NCI-H1105 treated with DMSO at 0.1 percent for 48 hours (cell line): ENCODE results near the gene GSTT4.
"Not testable (repeated sequence)": the region's sequence is repeated elsewhere in the genome, so short reads cannot be mapped to it uniquely, and the experiment has no call there.

Experiments used
- DNase-seq: peaks from one replicate; lab custom pipeline; 2025; lab: John Stamatoyannopoulos, UW

GSTT4 gene

DNA sequence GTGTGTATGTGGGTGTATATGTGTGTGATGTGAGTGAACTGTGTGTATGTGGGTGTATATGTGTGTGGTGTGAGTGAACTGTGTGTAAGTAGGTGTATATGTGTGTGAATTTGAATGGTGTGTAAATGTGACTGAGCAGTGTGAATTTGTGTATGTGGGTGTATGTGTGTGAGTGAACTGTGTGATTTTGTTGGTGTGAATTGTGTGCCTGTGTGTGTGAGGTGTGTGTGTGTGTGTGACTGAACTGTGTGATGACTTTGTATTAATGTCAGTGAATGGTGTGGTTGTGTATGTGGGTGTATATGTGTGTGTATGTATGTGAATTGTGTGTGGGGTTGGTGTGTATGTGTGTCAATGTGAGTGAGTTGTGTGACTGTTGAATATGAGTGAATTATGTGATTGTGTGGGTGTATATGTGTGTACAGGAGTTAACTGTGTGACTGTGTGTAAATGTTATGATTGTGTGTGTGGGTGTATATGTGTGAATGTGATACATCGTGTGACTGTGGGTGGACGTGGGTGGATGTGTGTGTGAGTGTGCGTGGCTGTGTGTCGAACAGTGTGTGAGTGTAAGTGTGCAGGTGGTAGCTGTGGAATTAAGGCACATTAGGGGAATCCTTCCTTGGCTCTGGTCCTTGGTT, 18.6 kb downstream of the GSTT4 start:
- not testable (repeated sequence) for DNase-seq

DNA sequence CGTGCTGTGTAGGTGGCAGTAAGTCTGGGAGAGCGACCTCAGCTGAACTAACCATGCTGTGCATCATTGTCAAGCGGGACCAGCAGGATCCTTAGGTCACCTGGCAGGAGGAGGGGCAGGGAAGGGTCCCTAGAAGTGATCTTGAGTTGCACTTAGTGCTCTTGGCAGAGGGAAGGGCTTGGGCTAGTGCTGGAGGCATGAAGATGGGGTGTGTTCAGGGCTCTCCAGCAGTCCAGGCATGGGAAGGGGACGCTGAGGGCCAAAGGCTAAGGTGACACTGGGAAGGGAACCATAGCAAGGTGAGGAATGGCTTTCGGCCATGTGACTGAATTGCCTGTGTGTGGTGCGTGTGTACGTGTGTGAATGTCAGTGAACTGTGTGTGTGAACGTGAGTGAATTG, 19.2 kb downstream of the GSTT4 start:
- DNase-seq = not testable (repeated sequence)

DNA sequence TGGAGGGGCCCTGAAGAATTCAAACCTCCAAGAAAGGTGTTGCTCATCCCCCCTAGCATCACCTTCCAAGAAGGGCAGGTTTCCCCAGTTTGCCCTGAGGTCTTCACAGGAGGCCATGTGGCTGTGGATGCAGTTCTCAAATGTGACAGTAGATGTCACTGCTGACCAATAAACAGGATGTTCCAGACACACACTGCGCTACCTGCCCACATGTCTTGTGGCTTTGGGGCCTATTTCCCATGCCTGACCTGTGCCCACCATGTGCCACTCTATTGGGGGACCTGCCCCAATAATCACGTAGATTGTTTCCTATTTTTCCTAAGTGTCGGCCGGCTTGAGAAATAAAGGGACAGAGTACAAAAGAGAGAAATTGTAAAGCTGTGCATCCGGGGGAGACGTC, 20.8 kb downstream of the GSTT4 start:
- peak; percentile 8 for DNase-seq

DNA sequence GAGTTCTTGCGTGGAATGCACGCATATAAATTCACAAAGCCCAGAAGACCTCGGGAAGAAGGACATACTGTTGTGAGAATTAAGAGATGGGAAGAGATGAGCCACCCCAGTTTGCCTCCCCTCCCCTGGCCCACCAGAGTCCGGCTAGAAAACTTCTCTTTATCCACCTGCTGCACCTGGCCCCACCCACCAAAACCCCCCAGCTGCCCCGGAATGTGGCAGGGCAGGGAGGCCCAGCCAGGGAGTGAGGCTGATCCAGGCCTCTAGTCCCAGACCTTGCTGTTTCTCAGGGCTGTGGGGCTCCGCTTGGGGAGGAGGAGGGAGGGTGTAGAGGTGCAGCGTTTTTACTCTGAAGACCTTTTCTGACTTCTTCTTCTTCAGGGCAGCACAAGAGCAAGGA, 24.7 kb downstream of the GSTT4 start:
- DNase-seq = not testable (repeated sequence)

DNA sequence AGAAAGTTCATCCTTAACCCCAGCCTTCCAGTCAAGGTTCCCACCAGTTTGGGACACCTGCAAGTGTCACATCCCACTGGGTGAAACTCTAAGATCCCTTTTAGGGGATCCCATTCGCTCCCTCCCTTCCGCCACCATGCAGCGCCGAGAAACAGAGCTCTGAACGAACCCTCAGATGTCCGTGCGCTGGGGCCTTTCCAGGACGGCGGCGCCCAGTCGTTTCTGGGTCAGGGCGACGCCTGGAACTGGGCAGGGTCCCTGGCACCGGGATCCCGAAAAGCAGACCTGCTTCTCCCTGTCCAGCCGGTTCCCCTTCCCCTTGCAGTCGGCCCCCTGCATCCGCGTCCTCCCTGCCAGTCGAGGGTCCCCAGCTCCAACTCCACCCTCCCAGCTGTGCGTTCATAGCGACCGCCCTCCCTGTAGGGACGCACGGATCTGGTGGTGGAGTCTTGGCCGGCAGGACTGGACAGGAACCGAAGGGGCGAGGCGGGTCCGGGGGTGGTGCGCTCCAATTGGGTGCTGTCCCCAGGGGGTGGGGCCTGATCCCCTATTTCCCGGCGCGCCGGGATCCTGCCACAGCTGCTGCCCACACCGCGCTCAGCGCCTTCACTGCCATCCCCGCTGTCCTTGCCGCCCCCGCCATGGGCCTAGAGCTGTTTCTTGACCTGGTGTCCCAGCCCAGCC, 25.6 kb downstream of the GSTT4 start, which contains the start of gene GSTT2:
TSS of gene GSTT2 (plus strand) at position 578 of the 684 bp plus-strand sequence.
- DNase-seq = not testable (repeated sequence)

DNA sequence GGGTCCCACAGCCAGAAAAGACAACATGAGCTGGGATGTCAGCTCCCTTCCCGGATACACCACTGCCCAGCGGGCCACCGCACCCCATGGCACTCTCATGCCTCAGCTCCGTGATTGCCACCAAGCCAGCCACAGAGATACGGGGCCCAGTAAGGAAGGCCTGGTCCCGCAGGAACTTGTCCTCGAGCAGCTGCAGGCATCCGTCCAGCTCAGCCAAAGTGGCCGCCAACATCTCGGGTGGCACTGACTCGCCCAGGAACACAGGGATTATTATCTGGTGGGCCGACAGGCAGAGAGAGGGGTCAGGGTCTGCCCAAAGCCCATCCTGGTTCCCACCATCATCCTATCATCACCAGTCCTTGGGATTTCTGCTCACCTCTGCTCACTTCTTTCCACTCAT, 27.9 kb downstream of the GSTT4 start:
- DNase-seq = not testable (repeated sequence)

DNA sequence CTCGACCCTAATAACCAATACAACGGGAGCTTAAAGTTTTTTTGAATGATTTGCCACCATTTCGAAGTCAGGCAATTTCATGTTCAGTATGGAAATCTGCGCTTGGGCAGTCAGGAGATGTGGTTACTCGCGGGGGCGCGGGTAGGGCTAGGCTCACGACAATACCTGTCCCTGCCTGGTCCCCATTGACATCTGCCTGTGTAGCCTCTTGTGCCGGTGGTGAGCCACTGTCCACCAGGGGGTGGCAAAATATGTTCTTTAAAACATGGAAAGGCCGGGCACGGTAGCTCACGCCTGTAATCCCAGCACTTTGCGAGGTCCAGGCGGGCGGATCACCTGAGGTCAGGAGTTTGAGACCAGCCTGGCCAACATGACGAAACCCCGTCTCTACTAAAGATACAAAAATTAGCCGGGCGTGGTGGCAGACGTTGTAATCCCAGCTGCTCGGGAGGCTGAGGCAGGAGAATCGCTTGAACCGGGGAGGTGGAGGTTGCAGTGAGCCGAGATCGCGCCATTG, 30.4 kb downstream of the GSTT4 start:
- DNase-seq = not testable (repeated sequence)

DNA sequence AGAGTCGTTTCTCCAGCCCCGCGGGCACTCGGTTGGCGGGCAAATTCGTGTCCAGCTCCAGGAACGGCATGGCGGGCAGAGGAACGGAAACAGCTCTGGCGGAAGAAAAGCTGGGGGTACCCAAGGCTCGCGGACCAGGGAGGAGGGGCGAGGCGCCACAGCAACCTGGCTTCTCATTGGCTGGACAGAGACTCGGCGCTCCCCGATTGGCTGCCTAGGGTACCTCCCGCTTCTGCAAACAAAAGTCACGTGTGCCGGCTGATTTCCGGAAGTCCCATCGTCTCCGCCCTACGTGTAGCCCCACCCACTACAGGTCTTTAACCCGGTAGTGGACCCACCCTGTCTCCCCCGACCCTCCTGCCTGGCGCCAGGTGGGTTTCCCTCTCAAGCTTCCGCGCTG, 30.9 kb downstream of the GSTT4 start, which contains the start of gene DDT:
TSS of gene DDT (minus strand) at position 97 of the 400 bp plus-strand sequence. CDS start at position 70, 27 bp downstream.
- DNase-seq = not testable (repeated sequence)

DNA sequence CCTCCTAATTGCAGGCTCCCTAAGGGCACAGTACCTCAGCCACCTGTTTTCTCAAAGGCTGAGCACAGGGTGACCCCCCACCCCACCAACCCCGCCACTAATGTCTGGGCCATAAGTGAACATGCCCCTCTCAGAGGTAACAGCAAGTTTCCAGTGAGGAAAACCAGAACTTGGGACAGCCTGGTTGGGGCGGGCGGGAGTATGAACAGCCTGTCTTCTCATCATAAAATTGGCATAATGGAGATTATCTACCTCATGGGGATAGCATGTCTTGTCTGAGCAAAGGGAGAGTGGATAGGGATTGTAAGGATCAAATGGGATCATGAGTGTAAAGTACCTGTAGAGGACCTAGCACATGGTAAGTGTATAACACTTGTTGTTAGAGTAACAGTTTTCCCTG, 33.3 kb downstream of the GSTT4 start:
- DNase-seq = not testable (repeated sequence)

DNA sequence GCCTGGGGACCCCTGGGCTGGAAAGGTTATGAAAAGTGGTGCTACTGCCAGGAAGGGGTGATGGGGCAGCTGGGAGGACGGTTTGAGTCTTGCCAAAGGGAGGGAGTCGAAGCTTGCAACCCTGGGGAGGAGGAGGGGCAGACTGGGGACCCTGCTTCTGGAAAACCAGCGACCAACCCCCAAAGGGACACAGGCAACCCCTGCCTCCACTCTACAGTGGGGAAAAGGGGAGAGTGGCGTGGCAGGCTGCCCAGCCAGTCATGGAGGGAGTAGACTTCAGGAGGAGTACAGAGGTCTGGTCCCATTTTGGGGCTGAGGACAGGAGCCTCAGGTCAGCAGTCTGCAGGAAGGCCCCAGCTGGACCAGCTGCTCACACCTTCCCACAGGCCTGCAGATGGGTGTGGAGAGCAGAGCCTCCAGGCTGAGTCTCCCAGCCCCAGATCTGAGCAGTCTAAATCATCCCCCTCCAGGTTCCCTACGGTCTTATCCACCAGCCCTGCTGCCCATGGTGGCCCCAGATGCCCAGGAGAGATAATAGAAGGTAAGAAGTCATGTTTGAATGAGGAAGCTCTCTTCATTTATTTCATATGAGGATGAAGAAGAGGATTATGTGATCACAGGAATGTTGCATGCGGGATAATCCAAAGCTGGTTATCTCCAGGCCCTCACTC, 34.3 kb downstream of the GSTT4 start:
- DNase-seq = no peak

DNA sequence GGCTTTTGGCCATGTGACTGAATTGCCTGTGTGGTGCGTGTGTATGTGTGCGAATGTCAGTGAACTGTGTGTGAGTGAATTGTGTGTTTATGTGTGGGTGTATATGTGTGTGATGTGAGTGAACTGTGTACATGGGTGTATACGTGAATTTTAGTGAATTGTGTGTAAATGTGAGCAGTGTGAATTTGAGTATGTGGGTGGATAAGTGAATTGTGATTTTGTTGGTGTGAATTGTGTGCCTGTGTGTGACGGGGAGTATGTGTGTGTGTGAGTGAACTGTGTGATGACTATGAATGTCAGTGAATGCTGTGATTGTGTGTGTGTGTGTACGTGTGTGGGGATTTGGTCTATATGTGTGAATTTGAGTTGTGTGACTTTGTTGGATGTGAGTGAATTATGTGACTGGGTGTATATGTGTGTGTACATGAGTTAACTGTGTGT, 35.0 kb downstream of the GSTT4 start:
- DNase-seq = no peak

DNA sequence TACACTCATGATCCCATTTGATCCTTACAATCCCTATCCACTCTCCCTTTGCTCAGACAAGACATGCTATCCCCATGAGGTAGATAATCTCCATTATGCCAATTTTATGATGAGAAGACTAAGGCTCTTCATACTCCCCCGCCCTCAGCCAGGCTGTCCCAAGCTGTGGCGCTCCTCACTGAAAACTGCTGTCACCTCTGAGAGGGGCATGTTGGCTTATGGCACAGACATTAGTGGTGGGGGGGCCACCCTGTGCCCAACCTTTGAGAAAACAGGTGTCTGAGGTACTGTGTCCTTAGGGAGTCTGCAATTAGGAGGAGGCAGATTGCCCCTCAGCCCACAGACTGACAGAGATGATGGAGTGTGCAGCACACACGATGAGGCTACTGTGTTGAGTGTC, 36.2 kb downstream of the GSTT4 start:
- DNase-seq = no peak

DNA sequence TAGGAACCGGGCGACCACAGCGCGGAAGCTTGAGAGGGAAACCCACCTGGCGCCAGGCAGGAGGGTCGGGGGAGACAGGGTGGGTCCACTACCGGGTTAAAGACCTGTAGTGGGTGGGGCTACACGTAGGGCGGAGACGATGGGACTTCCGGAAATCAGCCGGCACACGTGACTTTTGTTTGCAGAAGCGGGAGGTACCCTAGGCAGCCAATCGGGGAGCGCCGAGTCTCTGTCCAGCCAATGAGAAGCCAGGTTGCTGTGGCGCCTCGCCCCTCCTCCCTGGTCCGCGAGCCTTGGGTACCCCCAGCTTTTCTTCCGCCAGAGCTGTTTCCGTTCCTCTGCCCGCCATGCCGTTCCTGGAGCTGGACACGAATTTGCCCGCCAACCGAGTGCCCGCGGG, 38.7 kb downstream of the GSTT4 start, which contains the start of gene DDTL:
TSS of gene DDTL (plus strand) at position 321 of the 400 bp plus-strand sequence. CDS start at position 348, 27 bp downstream.
- not testable (repeated sequence) for DNase-seq

DNA sequence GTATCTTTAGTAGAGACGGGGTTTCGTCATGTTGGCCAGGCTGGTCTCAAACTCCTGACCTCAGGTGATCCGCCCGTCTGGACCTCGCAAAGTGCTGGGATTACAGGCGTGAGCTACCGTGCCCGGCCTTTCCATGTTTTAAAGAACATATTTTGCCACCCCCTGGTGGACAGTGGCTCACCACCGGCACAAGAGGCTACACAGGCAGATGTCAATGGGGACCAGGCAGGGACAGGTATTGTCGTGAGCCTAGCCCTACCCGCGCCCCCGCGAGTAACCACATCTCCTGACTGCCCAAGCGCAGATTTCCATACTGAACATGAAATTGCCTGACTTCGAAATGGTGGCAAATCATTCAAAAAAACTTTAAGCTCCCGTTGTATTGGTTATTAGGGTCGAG, 39.2 kb downstream of the GSTT4 start:
- not testable (repeated sequence) for DNase-seq

DNA sequence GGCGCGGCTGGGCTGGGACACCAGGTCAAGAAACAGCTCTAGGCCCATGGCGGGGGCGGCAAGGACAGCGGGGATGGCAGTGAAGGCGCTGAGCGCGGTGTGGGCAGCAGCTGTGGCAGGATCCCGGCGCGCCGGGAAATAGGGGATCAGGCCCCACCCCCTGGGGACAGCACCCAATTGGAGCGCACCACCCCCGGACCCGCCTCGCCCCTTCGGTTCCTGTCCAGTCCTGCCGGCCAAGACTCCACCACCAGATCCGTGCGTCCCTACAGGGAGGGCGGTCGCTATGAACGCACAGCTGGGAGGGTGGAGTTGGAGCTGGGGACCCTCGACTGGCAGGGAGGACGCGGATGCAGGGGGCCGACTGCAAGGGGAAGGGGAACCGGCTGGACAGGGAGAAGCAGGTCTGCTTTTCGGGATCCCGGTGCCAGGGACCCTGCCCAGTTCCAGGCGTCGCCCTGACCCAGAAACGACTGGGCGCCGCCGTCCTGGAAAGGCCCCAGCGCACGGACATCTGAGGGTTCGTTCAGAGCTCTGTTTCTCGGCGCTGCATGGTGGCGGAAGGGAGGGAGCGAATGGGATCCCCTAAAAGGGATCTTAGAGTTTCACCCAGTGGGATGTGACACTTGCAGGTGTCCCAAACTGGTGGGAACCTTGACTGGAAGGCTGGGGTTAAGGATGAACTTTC, 44.0 kb downstream of the GSTT4 start, which contains the start of gene GSTT2B:
TSS of gene GSTT2B (minus strand) at position 112 of the 688 bp plus-strand sequence. CDS start at position 48, 64 bp downstream.
- DNase-seq = not testable (repeated sequence)

DNA sequence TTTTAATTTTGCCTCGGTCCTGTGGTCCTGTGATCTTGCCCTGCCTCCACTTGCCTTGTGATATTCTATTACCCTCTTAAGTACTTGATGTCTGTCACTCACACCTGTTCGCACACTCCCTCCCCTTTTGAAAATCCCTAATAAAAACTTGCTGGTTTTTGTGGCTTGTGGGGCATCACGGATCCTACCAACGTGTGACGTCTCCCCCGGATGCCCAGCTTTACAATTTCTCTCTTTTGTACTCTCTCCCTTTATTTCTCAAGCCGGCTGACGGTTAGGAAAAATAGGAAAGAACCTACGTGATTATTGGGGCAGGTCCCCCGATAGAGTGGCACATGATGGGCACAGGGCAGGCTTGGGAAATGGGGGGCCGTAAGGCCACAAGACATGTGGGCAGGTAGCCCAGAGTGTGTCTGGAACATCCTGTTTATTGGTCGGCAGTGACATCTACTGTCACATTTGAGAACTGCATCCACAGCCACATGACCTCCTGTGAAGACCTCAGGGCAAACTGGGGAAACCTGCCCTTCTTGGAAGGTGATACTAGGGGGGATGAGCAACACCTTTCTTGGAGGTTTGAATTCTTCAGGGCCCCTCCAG, 48.9 kb downstream of the GSTT4 start:
- peak; percentile 51 for DNase-seq

DNA sequence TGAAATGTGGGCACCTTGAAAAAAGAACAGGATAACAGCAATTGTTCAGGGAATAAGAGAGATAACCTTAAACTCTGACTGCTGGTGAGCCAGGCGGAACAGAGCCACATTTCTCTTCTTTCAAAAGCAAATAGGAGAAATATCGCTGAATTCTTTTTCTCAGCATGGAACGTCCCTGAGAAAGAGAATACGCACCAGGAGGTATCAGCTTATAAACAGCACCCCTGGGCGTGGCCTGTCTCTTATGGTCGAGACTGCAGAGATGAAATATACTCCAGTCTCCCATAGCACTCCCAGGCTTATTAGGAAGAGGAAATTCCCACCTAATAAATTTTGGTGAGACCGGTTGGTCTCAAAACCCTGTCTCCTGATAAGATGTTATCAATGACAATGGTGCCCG, 49.4 kb downstream of the GSTT4 start:
- DNase-seq = not testable (repeated sequence)

DNA sequence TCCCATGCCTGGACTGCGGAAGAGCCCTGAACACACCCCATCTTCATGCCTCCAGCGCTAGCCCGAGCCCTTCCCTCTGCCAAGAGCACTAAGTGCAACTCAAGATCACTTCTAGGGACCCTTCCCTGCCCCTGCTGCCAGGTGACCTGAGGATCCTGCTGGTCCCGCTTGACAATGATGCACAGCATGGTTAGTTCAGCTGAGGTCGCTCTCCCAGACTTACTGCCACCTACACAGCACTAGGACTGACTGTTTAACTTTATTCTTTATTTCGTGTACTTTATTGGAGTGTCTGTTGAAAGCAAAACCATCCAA, 50.3 kb downstream of the GSTT4 start:
- not testable (repeated sequence) for DNase-seq

DNA sequence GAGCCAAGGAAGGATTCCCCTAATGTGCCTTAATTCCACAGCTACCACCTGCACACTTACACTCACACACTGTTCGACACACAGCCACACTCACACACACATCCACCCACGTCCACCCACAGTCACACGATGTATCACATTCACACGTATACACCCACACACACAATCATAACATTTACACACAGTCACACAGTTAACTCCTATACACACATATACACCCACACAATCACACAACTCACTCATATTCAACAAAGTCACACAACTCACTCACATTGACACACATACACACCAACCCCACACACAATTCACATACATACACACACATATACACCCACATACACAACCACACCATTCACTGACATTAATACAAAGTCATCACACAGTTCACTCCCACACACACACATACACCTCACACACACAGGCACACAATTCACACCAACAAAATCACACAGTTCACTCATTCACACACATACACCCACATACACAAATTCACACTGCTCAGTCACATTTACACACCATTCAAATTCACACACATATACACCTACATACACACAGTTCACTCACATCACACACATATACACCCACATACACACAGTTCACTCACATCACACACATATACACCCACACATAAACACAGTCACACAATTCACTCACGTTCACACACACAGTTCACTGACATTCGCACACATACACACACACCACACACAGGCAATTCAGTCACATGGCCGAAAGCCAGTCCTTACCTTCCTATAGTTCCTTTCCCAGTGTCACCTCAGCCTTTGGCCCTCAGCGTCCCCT, 50.9 kb downstream of the GSTT4 start:
- DNase-seq = not testable (repeated sequence)

DNA sequence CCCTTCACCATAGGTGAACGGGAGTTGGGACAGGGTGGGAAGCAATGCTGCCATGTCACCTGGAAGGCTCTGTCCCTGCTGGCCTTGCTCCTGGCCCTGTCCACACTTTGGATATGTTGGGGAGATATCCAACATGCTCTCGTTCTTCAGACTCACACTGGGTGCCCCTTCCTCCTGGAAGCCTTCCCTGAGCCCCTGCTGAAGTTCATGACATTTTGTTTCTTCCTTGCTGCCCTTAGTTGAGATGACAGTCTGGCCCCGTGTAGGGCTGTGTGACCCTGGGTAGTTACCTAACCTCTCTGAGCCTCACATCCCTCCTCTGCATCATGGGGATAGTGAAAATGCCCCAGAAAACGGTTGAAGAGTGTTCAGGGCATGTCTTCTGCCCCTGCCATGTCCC, 51.8 kb downstream of the GSTT4 start:
- DNase-seq = not testable (repeated sequence)
